Inflammatory macrophage treated with lipopolysaccharide for 1 hour (primary cell): ENCODE data around the gene SP100.
"Not testable (repeated sequence)": the region's sequence is repeated elsewhere in the genome, so short reads cannot be mapped to it uniquely, and the experiment has no call there.

Experiments
- DNase-seq, 2 donors: peaks; one replicate each; pipeline ENCODE4 v3.0.0-alpha.2; 2020 to 2022

SP100 gene

DNA sequence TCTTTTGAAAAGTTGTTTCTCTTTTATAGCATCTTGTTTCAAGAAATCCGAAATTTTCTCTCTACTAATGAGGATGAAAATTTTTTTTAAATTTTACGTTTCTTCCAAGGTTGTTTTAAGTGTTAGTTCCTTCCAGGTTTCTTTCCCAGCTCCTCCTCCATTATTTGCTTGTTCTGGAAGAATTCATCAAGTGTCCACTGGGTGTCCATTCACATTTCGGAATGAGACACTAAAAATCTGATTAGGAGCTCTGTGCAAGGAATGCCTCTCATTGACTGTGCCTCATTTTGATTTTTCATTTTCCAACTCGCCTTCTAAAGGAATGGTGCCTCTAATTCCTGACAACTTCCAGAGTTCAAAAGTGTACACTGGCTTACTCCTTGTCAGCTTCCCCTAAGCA lies 6.1 kb downstream of the SP100 start:
- no peak for DNase-seq

DNA sequence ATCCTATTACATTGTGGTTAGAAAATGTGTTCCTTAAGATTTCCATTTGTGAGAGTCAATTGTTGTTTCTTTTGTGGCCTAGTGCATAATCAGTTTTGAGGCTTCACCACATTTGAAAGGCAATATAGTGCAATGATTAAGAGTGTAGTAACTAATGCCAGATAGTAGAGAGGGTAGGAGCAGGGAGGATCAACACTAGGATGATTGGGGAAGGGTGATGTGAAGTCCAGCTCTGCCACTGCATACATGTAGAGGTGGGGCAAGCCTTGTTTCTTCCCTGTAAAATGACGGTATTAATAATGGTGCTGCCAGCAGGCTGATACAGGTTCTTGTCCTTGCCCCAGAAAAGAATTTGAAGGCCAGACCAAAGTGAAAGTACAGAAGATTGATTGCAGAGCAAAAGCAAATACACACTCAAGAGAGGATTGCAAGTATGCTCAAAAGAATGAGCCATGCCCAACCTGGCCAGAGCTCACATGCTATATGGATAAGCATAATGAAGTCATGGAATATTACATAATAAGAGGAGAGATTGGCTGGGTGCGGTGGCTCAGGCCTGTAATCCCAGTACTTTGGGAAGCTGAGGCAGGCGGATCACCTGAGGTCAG lies 8.0 kb downstream of the SP100 start:
- DNase-seq: no peak

DNA sequence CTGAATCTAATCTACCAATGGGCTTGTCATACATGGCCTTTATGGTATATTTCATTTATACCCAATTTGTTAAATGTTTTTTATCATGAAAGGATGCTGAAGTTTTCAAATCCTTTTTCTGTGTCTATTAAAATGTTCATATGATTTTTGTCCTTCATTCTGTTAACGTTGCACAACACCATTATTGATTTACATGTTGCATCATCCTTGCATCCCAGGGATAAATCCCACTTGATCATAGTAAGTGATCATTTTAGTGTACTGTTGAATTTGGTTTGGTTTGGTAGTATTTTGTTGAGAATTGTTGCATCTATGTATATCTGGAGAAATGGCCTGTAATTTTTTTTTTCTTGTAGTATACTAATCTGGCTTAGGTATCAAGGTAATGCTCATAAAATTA lies 9.4 kb downstream of the SP100 start:
- no peak for DNase-seq

DNA sequence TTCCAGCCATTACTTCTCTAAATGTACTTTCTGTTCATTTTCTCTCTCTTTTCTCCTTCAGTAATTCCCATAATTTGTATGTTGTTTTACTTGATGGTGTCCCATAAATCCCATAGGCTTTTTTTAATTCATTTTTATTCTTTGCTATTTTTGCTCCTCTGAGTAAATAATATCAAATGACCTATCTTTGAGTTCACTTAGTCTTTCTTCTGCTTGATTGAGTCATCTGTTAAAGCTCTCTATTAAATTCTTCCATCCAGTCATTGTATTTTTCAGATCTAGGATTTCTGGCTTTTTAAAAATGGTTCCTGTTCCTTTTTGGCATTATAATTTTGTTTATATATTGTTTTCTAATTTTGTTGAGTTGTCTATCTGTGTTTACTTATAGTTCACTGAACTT lies 13.5 kb downstream of the SP100 start:
- no peak for DNase-seq

DNA sequence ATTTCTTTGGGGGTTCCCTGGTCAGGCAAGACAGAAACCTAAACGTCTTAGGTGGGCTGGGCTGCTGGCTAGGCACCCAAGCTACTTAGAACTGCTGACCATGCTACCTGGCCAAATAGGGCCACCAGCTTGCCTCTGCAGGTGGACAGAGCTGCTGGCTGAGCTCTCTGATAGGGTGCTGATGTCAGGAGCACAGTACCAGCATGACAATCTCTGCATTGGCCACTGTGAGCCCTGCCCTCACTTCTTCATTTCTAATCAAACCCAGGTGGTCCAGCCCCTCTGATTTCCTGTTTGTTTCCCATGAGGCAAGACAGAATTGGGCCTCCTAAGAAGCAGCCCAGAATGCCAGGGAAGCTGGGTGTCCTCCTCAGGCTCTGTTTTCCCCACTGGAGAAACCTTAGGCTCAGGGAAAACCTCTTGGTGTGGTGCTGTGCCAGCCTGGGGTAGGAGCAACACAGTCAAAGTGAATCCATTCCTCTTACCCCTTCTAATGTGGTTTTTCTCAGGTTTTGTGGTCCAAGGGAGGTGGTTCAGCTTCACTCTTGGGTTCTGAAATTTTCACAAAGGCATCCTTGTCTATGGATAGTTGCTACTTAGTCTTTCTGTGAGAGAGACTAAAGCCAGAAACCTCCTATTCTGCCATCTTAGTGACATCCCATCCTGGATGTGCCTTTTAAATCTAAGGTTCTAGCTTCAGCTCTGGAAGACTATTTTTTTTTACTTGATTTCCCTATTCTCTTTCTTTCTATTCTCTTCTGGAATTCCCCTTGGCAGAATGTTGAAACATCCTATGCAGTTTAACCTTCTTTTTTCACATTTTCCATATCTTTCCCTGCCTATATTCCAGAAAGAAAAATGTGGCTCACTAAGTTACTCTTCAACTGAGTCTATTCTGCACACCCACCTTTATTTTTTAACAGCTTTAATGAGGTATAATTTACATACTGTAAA lies 15.2 kb downstream of the SP100 start:
- DNase-seq: no peak

DNA sequence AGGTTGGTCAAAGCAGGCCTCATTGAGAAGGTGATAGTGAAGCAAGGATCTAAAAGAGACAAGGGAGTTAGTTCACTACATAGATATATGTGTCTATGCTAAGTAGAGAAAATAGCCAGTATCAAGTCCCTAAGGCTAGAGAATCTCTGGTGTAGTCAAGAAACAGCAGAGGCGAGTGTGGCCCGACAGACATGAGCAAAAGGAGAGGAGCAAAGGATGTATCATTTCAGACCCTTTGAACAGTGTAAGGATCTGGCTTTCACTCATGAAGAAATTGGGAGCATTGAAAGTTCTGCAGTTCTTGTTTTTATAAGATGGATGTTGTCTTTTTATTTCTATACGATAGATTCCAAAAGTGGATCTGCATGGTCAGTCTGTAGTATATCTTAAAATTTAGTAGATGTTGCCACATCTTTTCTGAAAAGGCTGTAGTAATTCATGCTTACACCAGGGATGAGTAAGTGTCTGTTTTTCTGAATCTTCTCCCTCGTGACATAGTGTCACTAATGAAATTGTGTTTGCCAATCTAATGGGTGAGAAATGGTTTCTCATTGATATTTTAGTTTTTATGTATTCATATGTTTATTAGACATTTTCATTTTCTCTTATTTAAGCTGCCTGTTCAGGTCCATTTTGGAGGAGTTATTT lies 18.8 kb downstream of the SP100 start:
- peak; percentile 69 to 78 for DNase-seq

DNA sequence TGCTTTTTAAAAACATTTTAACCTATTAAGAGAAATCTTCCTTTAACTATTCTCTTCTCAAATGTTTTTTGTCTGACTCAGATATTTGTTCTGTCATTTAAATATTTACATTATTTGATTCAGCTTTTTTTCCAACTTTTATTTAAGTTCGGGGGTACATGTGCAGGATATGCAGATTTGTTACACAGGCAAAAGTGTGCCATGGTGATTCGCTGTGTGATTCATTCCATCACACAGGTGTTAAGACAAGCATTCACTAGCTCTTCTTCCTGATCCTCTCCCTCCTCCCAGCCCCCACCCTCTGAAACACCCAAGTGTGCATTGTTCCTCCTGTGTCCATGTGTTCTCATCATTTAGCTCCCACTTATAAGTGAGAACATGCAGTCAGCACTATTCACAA lies 19.4 kb downstream of the SP100 start:
- DNase-seq: no peak

DNA sequence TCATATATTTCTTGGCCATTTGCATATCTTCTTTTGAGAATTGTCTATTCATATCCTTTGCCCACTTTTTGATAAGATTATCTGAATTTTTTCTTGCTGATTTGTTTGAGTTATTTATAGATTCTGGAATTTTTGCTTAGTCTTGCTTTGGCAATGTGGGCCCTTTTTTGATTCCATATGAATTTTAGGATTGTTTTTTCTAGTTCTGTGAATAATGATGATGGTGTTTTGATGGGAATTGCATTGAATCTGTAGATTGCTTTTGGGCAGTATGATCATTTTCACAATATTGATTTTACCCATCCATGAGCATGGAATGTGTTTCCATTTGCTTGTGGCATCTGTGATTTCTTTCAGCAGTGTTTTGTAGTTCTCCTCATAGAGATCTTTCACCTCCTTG lies 23.1 kb downstream of the SP100 start:
- not testable (repeated sequence) for DNase-seq

DNA sequence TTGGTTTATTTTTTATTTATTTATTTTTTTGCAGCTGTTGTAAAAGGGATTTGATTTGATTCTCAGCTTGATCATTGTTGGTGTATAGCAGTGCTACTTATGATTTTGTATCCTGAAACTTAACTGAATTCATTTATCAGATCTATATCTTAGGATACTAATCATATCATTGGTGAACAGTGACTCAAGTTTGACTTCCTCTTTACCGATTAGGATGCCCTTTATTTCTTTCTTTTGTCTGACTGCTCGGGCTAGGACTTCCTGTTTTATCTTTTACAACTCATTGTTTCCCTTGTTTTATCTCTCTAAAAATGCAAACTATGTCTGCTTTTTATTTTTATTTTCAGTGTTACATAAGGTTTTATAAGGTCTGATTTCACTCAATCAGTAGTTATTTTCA lies 23.6 kb downstream of the SP100 start:
- DNase-seq: peak; percentile 49 to 53

DNA sequence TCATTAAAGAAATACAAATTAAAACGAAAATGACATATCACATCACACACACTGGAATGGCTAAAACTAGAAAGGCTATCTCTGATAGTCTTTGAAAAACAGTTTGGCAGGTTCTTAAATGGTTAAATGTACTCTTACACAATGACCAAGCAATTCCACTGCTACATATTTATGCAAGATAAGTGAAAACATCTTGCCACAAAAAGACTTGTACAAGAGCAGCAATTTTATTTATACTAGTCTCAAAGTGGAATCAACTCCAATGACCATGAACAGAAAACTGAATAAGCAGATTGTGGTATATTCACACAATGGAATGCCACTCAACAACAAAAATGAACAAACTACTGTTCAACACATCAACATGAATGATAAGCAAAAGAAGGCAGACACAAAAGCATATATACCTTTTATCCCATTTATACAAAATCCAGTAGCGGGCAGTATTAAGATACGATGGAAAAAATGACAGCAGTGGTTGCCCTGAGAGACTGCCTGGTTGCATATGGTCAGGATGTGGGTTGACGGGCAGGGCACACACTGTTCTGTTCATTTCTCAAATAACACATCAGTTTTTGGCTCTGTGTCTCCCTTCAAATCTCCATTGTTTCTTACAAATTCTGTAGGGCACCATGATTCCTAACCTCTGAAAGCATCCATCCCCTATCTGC lies 25.4 kb downstream of the SP100 start:
- no peak for DNase-seq

DNA sequence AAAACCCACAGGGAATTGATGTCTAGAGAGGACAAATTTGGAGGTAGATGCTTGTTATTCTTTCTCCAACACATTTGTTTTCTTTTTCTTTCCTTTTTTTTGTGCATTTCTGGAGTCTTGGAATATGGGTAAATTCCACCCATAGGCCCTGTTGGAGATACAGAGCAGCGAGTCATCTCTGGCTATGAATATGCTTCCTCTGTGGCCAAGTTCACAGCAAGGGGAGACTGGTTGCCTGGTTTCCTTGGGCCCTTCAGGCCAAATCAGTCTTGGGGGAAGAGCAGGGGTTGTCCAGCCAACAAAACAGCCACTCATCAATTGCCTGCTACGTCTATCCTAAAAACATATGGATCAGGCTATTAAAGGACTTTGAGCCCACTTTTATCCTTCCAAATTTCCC lies 27.5 kb downstream of the SP100 start:
- DNase-seq: no peak

DNA sequence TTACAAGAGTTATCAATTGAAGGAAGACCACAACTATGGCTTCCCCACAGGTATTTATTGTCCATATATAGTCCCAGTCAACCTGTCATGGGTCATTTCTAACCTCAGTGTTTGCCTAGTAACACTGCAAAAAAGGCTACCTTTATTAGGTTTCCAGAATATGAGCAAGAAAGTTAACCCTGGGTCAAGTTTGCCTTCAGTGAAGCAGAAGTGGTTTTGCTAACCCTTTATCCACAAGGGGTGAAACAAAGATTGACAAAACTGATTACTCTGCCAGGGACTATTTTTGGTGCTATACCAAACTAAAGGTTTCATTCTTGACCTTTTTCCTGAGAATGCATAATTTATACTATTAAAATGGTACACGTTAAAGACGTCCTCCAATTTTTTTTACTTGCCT lies 28.8 kb downstream of the SP100 start:
- DNase-seq: no peak

DNA sequence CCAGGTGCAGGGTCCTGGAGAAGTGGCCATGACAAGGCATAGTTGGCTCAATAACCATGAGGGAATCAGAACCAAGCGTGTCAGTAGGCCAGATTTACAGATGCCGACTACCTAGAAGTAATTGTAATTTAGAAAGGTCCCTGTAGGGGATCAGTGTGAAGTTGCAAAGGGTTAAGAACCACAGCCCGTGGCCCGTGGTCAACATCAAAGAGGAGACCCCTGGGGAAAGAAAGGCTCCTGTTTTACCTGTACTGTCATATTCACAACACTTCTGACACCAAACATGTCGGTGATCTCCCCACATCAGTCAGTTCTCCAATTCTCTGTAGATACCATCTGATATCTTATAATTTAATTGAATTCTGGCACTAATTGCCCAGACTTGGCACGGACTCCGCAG lies 31.0 kb downstream of the SP100 start:
- DNase-seq: no peak

DNA sequence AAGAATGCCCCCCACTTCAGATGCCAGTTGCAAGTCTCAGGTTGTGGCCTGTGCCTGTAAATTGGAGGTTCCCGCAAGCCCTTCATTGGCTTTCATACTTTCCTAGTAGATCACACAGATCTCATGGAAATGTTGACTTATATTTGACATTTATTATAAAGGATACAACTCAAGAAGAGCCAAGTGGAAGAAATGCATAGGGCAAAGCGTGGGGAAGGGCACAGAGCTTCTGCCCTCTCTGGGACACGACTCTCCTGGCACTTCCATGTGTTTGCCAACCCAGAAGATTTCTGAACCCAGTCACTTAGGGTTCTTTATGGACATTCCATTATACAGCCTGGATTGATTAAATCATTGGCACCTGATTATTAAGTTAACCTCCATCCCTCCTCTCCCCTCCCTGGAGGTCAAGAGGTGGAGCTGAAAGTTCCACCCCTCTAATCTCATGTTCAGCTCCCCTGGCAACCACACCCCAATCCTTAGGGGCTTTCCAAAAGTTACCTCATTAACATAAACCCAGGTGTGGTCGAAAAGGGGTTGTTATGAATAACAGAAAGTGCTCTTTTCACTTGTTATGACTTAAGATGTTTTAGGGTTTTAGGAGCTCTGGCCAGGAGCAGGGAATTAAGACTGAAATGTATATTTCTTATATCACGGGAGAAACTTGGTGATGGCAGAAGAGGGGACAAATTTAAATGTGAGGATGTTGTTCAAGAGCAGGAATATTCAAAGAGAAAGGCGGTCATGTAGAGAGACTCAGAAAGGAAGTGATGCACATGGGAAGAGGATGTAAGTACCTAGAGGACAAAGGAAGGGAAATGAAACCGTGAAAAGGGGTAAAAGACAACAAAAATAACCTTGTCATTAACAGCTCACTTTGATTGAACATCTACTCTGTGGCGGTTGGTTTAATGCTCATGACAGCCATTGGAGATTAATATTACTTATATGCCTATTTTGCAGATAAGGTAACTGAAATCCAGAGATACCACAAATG lies 31.8 kb downstream of the SP100 start:
- DNase-seq: no peak

DNA sequence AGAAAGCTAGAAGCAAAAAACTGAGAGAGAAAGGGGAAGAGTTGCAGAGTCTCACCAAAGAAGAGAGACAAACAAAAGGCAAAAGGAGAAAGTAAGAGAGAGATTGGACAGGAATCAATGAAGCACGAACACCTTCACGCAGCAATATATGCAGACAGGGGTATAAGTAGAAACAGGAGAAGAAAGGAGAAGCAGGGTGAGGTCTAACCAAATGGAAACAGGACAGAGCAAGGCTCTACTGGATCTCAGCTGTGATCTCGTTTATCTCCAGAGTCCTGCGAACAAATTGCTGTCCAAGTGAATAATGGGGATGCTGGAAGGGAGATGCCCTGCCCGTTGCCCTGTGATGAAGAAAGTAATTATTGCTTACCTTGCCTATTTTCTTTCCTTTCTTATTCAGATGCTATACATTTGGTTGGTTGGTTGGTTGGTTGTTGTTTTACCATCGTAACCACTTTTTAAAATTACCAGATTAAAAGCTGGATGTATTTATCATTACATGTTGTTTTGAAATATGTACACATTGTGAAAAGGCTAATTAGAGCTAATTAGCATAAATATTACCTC lies 34.0 kb downstream of the SP100 start:
- no peak for DNase-seq

DNA sequence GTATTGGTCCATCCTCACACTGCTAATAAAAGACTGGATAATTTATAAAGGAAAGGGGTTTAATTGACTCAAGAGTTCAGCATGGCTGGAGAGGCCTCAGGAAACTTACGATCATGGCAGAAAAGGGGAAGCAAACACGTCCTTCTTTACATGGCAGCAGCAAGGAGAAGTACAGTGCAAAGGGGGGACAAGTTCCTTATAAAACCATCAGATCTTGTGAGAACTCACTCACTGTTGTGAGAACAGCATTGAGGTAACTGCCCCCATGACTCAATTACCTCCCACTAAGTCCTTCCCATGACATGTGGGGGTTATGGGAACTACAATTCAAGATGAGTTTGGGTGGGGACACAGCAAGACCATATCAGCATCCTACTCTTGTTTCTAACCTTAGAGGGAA lies 37.0 kb downstream of the SP100 start:
- DNase-seq: peak; percentile 35 to 56

DNA sequence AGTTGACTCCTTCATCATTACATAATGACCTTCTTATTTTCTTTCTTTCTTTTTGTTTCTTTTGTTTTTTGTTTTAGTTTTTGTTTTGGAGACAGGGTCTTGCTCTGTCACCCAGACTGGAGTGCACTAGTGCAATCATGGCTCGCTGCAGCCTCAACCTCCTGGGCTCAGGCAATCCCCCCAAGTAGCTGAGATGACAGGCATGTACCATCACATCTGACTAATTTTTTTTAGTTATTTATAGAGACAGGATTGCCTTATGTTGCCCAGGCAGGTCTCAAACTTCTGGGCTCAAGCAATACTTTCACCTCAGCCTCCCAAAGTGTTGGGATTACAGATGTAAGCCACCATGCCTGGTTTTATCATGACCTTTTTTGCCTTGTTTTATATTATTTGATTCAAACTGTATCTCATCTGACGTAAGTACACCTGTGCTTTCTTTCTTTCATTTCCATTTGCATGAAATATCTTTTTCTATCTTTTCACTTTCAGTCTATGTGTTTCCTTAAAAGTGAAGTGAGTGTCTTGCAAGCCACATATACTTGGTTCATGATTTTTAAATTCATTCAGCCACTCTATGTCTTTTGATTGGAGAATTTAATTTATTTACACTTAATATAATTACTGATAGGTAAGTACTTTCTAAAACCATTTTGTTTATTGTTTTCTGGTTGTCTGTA lies 39.1 kb downstream of the SP100 start:
- no peak for DNase-seq

DNA sequence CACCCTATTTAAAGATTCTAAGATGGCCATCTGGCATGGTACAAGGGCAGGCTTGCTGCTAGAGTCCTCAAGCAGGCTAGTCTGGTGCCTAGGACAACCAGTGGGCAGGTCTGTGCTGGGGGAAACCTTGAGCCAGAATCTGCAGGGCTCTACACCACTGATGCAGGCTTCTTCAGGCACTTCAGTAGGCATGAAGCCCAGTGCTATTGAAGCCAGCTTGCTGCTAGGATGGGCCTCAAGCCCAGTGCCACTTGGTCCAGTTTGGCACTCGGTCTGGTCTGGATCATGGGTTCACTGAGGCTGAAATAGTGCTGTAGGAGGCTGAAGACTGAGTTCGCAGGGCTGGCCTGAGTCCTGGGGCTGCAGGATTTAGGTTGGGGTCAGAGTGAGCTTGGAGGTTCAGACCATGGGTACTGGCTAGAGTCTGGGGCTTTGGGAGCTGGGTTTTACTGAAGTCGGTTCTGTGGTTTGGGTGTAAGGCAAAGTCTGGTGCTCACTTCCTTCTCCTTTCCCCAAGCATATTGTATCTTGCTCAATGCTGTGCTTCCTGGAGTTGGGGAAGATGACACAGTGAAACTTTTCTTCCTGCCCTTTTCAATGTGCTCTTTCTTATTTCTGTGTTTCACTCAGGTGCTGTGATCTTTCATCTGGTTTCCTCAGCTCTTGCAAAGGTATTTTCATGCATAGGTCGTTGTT lies 41.2 kb downstream of the SP100 start:
- peak; percentile 77 to 87 for DNase-seq

DNA sequence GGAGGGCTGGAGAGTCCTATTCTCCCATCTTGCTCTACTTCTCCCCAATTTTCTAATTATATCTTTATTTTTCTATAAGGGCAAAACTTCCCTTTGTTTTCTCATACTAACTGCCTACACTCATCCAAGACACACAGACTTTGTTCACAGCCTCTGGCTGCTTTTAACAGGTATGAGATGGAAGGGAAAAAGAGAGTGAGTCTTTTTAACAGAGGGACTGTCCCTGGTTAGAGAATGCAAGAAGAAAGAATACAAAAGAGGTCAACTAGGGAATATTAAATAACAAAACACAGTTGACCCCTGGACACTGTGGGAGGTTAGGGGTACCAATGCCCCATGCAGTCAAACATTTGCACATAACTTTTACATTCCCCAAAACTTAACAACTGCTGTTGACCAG lies 41.8 kb downstream of the SP100 start:
- no peak for DNase-seq

DNA sequence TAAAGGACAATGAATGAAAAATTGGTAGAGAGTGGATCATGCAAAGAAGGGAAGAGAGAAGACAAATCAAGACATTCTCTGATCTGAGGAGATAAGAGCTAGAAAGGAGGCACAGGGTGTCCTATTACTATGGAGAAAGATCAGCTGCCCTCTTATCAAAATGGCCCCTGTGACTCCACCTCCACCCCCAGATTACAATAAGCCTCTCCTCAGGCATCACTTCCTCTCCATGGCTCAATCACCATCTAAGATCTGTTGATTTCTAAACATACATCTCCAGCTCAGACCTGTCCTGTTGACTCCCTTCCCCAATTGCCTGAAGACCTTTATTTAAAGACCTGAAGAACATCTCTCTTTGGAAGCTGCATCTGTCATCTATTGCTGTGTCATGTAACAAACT lies 43.2 kb downstream of the SP100 start:
- DNase-seq: peak; percentile 40 to 47

DNA sequence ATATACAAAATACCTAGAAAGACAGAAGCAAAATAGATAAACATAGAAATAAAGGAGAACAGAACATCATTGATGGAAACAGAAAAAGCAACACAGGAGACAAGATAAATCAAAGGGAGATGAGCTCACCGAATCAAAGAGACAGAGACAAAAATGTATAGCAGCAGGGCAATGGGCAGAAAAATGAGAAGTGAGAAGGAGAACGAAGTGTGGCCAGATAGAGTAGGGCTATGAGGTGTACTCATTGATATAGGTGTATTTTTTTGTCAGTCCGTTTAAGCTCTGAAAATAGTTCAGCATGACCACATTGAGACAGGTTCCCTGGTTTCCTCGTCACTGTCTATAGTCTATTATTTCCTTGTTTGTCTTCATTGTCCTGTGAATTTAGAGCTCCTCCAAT lies 55.1 kb downstream of the SP100 start:
- no peak for DNase-seq
